Epithelial cell of prostate (primary cell): Measurements from ENCODE around the gene DNAAF5.

Source experiments
- DNase-seq: peaks from one replicate; pipeline ENCODE4 v3.0.0-alpha.2; 2011; ENCODE audit warnings: low read depth, low spot score
- H3K27ac ChIP-seq: fragments of 450-650 bp; 2 replicates; pipeline ENCODE4 v1.5.1; 2017; ENCODE audit warnings: mild to moderate bottlenecking

DNAAF5 gene

GRCh38 chr7:826230-826917 is 99.9 kb downstream of the DNAAF5 start:
- DNase-seq, result no peak
- no peak overlapping the region for H3K27ac ChIP-seq

- peak overlapping the region; percentile 98 for H3K27ac ChIP-seq
Observed at GRCh38 chr7:828793-829561, 102.5 kb downstream of the DNAAF5 start.

GRCh38 chr7:830069-830468 is 103.6 kb downstream of the DNAAF5 start:
- H3K27ac ChIP-seq, result peak overlapping the region; percentile 98
- DNase-seq, result no peak

More at GRCh38 chr7:828793-829561, 102.5 kb downstream of the DNAAF5 start:
- DNase-seq, result no peak

GRCh38 chr7:831596-832166 is 105.2 kb downstream of the DNAAF5 start:
- peak; percentile 74 for DNase-seq
- peak overlapping the region; percentile 98 for H3K27ac ChIP-seq

GRCh38 chr7:832167-832967 is 105.9 kb downstream of the DNAAF5 start, which contains the start of gene SUN1:
Gene SUN1 (plus strand): TSS chr7:832476. CDS start chr7:832525, 49 bp downstream.
- peak within 1 kb of the TSS; percentile 98 for H3K27ac ChIP-seq
- DNase-seq, result peak; percentile 93

GRCh38 chr7:832968-833424 is 106.5 kb downstream of the DNAAF5 start:
- peak overlapping the region; percentile 98 for H3K27ac ChIP-seq
- no peak for DNase-seq

- peak overlapping the region; percentile 98 for H3K27ac ChIP-seq
- no peak for DNase-seq
Observed at GRCh38 chr7:833601-834258, 107.2 kb downstream of the DNAAF5 start.

- H3K27ac ChIP-seq, result no peak overlapping the region
Observed at GRCh38 chr7:834277-834676, 107.8 kb downstream of the DNAAF5 start.

GRCh38 chr7:835021-835420 is 108.5 kb downstream of the DNAAF5 start:
- no peak for DNase-seq
- peak overlapping the region; percentile 96 for H3K27ac ChIP-seq

More at GRCh38 chr7:834277-834676, 107.8 kb downstream of the DNAAF5 start:
- no peak for DNase-seq

- peak; percentile 60 for DNase-seq
- H3K27ac ChIP-seq, result peak overlapping the region; percentile 96
Observed at GRCh38 chr7:835485-836401, 109.2 kb downstream of the DNAAF5 start.
